ENCODE measurements around the gene PML. TPM values are rescaled to one million over a fixed set of nuclear protein-coding genes. Genes with fewer than 3 reads are reported as not detected.
"Not testable (repeated sequence)": the region's sequence is repeated elsewhere in the genome, so short reads cannot be mapped to it uniquely, and the experiment has no call there.

Gene PML
- total RNA-seq, 1 donor from 2014 or later, result 102 TPM

DNA sequence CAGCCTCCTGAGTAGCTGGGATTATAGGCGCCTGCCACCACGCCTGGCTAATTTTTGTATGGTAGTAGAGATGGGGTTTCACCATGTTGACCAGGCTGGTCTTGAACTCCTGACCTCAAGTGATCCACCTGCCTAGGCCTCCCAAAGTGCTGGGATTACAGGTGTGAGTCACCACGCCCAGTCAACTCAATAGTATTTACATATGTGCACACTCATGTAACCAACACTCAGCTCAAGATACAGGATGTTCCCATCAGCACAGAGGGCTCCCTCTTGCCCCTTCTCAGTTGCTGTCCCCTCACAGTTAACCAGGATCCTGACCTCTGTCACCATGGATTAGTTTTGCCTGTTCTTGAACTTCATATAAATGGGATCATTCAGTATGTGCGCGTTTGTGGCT is 61.8 kb downstream of the PML start:
- DNase-seq (ENCODE audit: low spot score), result not testable (repeated sequence)

- peak; percentile 22 for DNase-seq (ENCODE audit: low spot score)
Measured at GRCh38 chr15:74059050-74059833, 64.7 kb downstream of the PML start.

DNA sequence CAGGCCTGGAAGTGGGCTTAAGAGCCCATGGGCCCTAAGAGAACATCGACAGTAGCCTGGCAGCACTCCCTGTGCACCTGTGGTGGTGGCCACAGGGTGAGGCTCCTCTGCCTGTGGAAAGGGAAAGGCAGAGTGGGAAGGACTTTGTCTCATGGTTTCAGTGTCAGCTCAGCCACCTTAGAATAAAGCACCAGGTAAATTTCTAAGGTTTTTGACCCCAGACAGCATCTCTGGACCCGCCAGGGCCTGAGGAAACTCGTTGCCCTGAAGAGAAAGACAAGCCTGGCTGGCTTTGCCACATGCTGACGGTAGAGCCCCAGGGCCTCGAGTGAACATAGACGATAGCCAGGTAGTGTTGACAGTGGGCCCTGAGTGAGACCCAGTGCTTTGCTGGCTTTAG is 65.7 kb downstream of the PML start:
- DNase-seq (ENCODE audit: low spot score), result peak; percentile 27

DNA sequence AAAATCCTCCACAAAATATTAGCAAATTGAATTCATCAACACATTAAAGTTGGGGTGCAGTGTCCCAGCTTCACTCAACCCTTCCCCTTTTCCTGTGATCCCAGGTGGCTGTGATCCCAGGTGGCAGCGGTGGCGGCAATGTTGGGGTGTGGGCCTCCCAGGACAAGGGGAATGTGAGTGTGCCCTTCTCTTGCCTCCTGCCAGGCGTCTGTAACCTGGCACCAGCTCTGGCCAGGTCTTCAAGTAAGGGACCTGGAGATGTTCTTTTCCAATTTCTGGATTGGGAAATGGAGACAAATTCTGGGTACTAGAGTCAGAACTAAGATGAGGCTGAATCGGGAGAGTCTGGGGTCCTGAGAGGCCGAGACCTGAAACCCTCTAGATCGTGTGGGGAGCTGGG is 67.7 kb downstream of the PML start:
- DNase-seq (ENCODE audit: low spot score), result peak; percentile 8

GRCh38 chr15:74062671-74063070 is 68.2 kb downstream of the PML start:
- DNase-seq (ENCODE audit: low spot score), result peak; percentile 35

DNA sequence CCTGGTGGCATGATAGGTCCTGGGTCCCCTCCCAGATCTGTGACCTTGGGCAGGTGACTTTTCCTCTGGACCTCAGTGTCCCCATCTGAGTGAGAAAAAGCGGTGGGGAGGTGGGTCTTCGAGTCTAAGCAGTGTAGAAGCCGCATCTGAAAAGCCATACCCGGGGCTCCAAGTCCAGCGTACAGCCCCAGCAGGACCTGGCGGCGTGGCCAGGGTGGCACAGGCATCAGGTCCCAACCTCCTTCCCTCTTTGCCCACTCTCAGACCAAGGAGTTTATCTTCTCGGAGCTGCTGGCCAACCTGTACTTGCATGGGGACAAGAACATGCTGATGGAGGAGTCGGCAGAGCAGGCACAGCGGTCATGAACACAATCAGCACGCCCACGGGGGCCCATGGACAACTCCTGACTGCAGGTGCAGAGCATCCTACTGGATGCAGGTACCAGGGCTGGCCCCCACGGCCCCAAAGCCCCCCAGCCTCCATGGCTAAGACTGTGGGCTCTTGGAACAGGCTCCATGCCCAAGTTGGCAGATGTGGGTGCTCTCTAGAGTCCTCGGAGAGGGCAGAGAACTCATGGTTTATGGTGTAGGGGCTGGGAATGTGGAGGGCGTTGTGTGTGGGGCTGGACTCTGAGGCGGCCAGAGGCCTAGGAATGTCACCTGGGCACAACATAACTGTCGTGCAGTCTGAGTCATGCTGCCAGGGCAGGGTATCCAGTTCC is 69.1 kb downstream of the PML start:
- peak; percentile 28 for DNase-seq (ENCODE audit: low spot score)

DNA sequence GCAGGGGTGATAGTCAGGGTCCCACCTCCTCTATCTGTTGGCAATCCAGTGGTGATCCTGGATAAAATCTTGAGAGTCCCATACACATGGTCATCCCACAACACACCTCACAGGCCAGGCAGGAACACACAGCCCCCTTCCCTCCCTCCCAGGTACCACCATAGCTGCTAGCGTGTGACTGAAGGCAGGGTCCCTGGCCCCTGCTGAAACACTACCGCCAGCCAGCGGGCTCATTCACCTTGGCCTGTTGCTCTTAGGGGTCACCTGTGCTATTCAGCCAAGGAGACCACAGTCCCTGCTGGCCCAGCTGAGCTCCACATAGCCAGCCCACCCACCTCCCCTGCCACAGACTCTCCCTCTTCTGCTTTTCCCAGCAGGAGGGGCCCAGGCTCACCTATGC is 69.7 kb downstream of the PML start:
- DNase-seq (ENCODE audit: low spot score), result peak; percentile 28

DNA sequence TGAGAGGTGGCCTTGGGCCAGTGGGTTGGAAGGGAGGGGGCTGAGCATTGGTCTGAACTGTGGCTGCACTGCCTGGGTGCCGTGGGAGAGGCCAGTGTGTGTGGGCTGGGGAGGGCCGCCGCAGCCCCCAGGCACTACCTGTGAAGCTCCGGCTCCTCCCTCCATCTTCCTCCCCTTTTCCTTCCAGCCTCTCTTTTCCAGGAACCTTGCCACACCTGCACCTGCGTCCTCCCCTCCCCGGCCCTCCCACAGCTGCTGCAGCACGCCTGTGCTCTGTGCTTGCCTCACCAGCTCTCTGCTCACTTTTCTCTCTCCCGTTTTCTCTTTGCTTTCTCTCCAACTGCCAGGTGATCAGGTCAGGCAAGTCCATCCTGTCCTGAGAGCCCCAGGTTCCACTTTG is 70.3 kb downstream of the PML start:
- peak; percentile 42 for DNase-seq (ENCODE audit: low spot score)

GRCh38 chr15:74065684-74066411 is 71.3 kb downstream of the PML start:
- DNase-seq (ENCODE audit: low spot score), result peak; percentile 47

DNA sequence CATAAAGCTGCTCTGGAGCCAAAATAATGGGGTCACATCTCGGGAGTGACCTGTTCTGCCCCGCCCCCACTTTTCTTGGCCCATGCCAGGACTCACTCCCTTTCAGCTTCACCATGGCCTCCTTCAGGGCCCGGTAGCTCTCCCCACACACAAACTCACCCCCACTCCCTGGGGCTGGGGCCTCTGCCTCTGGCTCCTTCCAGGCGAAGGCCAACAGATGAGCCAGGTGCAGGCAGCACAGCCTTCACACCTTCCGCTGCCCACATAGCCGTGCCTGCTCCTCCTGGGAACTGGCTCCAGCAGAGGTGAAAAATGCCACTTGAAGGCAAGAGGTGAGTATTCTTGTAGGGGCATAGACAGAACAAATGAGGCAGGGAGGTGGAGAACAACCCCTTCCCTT is 77.1 kb downstream of the PML start:
- not testable (repeated sequence) for DNase-seq (ENCODE audit: low spot score)

- DNase-seq (ENCODE audit: low spot score), result not testable (repeated sequence)
Measured at GRCh38 chr15:74072132-74072531, 77.6 kb downstream of the PML start.

DNA sequence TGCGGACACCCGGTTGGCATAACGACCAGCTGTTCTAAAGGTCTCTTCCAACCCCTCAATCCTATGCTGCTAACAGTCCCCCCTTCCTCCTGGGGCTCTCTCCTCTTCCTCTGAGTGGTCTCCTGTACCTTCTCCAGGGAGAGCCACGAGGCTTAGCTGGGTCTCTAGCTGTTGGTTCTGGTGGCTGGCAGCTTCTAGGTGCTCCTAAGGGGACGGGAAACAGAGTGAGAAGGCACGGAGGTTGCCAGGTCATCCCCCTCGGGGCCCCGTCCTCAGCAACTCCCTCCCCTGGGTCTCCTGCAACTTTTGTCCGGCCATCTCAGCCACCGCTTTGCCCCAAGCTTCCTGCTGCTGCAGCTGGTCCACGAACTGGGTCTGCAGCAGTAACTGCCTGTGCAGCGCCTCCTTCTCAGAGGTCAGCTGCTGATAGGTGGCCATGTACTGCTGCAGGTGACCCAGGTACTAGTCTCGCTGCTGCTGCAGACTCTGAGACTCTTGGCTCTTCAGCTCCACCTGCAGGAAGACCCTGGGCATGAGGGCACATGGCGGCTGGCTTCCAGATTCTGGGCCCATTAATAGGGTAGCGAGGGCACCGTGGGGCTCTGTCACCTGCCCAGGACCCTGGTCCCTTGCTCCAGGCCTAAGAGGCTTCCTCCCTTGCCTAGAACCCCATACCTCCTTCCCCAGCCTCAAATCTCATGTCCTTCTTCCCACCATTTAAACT is 78.3 kb downstream of the PML start:
- DNase-seq (ENCODE audit: low spot score), result not testable (repeated sequence)

GRCh38 chr15:74075781-74076180 is 81.3 kb downstream of the PML start:
- not testable (repeated sequence) for DNase-seq (ENCODE audit: low spot score)

GRCh38 chr15:74082450-74082849 is 87.9 kb downstream of the PML start, which contains the start of gene GOLGA6A:
Gene GOLGA6A, minus strand, starts transcription at chr15:74082550. Its CDS starts 41 bp downstream, at chr15:74082509.
- not testable (repeated sequence) for DNase-seq (ENCODE audit: low spot score)

GRCh38 chr15:74094567-74094966 is 100.1 kb downstream of the PML start:
- DNase-seq (ENCODE audit: low spot score), result not testable (repeated sequence)

DNA sequence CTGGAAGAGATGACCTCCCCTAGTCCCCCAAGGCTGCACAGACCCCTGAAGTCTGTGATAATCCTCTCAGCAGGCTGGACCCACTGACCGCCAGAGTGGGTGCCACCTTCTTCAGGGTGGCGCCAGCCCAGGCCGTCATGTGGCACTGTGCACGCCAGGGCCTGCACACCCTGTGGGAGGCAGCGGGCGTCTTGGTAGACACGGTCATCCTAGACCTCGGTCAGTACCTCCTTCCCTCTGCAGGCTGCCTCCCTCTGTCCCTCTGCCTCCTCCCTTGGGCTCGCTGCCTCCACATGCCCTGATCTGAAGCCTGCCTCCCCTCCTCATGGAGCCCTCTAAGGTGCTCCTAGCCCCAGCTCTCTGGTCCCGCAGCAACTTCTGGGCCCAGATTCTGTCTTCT is 101.1 kb downstream of the PML start:
- not testable (repeated sequence) for DNase-seq (ENCODE audit: low spot score)

DNA sequence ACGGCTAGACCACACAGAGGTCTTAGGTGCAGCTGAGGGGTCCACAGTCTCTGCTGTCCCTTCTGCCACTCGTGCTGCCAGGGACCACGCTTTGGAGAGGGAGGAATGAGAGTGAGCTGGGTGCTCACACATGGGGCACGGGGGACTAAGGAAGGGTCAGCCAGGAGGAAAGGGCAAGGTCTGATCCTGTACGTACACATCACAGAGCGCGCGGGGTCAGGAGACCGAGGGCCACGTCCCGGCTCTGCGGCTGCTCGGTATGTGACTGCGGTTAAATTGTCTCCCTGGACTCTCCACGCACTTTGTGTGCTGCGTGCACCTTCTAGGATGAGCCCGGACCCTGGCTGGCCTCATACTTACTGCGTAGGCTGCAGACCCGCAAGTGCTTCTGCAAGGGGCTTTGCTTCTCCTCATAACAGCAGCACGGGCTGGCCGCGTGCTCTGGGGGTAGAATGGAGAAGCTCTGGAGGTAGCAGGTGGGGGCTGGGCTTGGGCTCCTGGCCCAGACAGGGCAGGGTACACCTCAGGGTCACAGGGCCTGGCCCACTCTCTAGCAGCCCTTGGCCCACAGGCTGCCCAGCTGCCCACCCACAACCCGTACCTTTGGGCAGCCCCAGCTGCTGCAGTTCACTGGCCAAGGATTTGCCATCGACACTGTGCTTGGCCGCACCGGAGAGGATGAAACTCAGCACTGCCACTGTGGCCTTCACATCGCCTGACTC is 102.4 kb downstream of the PML start:
- not testable (repeated sequence) for DNase-seq (ENCODE audit: low spot score)
